ENCODE measurements around the gene RRAGB.
"Not testable (repeated sequence)": the region's sequence is repeated elsewhere in the genome, so short reads cannot be mapped to it uniquely, and the experiment has no call there.

RRAGB gene

GRCh38 chrX:55717521-55718497 is at the start of gene RRAGB:
RRAGB (plus strand) TSS chrX:55717749; CDS start chrX:55718328, 579 bp downstream.
- DNase-seq (ENCODE audit: low read depth): peak; percentile 67

- DNase-seq (ENCODE audit: low read depth): no peak
Observed at GRCh38 chrX:55668084-55668483, 49.5 kb upstream of the RRAGB start.

- DNase-seq (ENCODE audit: low read depth): not testable (repeated sequence)
Observed at GRCh38 chrX:55688579-55688978, 29.0 kb upstream of the RRAGB start.

GRCh38 chrX:55695227-55696018 is 22.1 kb upstream of the RRAGB start:
- DNase-seq (ENCODE audit: low read depth): no peak

GRCh38 chrX:55697381-55697780 is 20.2 kb upstream of the RRAGB start:
- DNase-seq (ENCODE audit: low read depth): no peak

- no peak for DNase-seq (ENCODE audit: low read depth)
Observed at GRCh38 chrX:55702671-55703070, 14.9 kb upstream of the RRAGB start.

- DNase-seq (ENCODE audit: low read depth): not testable (repeated sequence)
Observed at GRCh38 chrX:55703436-55703835, 14.1 kb upstream of the RRAGB start.

GRCh38 chrX:55705066-55705465 is 12.5 kb upstream of the RRAGB start:
- DNase-seq (ENCODE audit: low read depth): not testable (repeated sequence)

- DNase-seq (ENCODE audit: low read depth): no peak
Observed at GRCh38 chrX:55709735-55710134, 7.8 kb upstream of the RRAGB start.

GRCh38 chrX:55710701-55711100 is 6.8 kb upstream of the RRAGB start:
- DNase-seq (ENCODE audit: low read depth): no peak

GRCh38 chrX:55713631-55714030 is 3.9 kb upstream of the RRAGB start:
- DNase-seq (ENCODE audit: low read depth): no peak

GRCh38 chrX:55714161-55714560 is 3.4 kb upstream of the RRAGB start:
- no peak for DNase-seq (ENCODE audit: low read depth)

GRCh38 chrX:55715847-55716246 is 1.7 kb upstream of the RRAGB start:
- DNase-seq (ENCODE audit: low read depth): no peak

- no peak for DNase-seq (ENCODE audit: low read depth)
Observed at GRCh38 chrX:55716937-55717336, 612 bp upstream of the RRAGB start.

GRCh38 chrX:55731826-55732225 is 14.3 kb downstream of the RRAGB start:
- no peak for DNase-seq (ENCODE audit: low read depth)

GRCh38 chrX:55738969-55739368 is 21.4 kb downstream of the RRAGB start:
- no peak for DNase-seq (ENCODE audit: low read depth)

- no peak for DNase-seq (ENCODE audit: low read depth)
Observed at GRCh38 chrX:55742649-55743048, 25.1 kb downstream of the RRAGB start.

- DNase-seq (ENCODE audit: low read depth): not testable (repeated sequence)
Observed at GRCh38 chrX:55748463-55748862, 30.9 kb downstream of the RRAGB start.

- no peak for DNase-seq (ENCODE audit: low read depth)
Observed at GRCh38 chrX:55750256-55750655, 32.7 kb downstream of the RRAGB start.

GRCh38 chrX:55754861-55755294 is 37.3 kb downstream of the RRAGB start:
- no peak for DNase-seq (ENCODE audit: low read depth)

GRCh38 chrX:55758033-55758432 is 40.5 kb downstream of the RRAGB start:
- peak; percentile 28 for DNase-seq (ENCODE audit: low read depth)

- DNase-seq (ENCODE audit: low read depth): no peak
Observed at GRCh38 chrX:55759478-55759877, 41.9 kb downstream of the RRAGB start.

- no peak for DNase-seq (ENCODE audit: low read depth)
Observed at GRCh38 chrX:55767100-55767499, 49.6 kb downstream of the RRAGB start.

All from non-pigmented ciliary epithelial cell (primary cell).